NCI-H2107 (cell line): Measurements from ENCODE around the gene ARPP19.
"Not testable (repeated sequence)": the region's sequence is repeated elsewhere in the genome, so short reads cannot be mapped to it uniquely, and the experiment has no call there.

ENCODE experiments used
- DNase-seq: peaks from one replicate; lab custom pipeline; 2025; lab: John Stamatoyannopoulos, UW

The ARPP19 gene, protein sequence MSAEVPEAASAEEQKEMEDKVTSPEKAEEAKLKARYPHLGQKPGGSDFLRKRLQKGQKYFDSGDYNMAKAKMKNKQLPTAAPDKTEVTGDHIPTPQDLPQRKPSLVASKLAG

DNA sequence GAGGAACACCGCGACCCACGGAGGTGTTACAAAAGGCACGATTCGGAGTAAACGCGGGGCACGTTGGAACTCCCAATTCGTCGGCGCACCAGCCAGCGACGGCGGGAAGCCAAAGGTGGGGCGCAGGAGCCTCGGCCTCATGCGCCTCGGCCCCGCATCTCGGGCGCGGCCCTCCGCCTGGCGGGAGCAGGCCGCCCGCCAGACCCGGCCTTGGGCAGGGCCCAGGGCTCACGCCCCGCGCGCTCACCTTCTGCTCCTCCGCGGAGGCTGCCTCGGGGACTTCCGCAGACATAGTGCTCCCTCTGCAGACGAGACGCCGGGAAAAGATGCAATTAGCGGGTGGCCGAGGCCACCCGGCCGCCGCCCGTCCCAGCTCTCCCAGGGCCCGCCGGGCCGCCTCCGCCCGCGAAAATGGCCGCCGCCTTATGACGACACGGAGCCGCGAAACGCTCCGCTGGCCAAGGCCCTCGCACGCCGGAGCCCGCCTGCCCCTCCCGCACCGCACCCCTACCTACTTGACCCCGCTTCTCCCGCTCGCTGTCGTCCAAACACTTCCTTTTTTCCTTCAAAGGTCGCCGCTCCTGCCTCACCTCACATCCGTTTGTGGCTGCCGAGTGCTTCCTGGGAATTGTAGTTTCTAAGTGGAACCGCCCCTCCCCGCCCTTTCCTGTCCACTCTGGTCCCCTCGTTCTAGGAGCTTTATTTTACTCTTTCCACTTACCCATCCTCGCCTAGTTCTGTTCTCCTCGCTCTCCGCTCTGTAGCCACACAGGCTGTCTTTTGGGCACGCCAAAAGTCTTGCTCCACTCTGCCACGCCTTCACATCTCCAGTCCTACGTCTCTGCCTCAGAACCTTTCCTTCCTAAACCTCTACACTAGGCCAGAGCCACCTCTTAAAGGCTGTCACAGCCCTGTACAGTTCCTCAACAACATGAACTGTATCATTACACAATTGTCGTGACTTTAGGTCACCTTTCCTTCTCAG, at the start of gene ARPP19:
Gene ARPP19, minus strand, starts transcription at position 430 of the 985 bp plus-strand sequence. Its CDS starts 138 bp downstream, at position 292.
- peak; percentile 48 for DNase-seq

GRCh38 chr15:52617026-52617425, 48.2 kb upstream of the ARPP19 start:
- DNase-seq: no peak

GRCh38 chr15:52615302-52615701, 46.5 kb upstream of the ARPP19 start:
- no peak for DNase-seq

- no peak for DNase-seq
Measured at GRCh38 chr15:52609593-52609992, 40.8 kb upstream of the ARPP19 start.

DNA sequence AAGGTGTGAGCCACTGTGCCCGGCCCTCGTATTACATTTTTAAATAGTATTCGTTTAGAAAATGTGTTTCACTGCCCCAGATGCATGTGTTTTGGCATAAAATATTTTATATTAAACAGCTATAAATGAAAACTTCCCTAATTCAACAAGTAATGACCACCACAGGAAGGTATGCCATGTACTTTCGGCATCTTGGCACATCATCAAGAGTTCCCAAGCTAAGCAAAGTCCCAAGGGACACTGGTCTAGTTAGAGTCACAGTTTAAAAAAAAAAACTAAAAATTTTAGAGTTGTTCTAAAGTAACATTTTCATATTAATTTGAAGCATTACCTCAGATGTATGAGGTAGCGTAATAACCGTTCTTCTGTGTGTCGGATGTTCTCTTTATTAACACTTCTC, 15.6 kb upstream of the ARPP19 start:
- no peak for DNase-seq

DNA sequence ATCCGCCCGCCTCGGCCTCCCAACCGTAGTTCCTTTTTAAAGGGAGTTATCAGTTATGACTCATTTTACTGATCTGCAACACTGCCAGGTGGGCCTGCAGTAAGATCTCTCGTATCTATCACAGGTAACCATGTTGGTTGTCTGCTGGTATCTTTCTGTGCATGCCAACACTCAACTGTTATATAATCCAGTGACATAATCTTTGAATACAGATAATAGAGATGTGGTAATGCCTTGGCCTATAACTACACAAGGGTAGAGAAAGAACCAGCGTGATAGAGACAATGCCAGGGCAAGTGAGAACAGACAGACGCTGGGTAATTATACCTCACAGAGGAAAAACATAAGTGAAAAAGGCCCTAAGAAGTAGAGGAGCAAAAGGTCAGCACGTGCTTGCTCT, 11.0 kb upstream of the ARPP19 start:
- DNase-seq: no peak

DNA sequence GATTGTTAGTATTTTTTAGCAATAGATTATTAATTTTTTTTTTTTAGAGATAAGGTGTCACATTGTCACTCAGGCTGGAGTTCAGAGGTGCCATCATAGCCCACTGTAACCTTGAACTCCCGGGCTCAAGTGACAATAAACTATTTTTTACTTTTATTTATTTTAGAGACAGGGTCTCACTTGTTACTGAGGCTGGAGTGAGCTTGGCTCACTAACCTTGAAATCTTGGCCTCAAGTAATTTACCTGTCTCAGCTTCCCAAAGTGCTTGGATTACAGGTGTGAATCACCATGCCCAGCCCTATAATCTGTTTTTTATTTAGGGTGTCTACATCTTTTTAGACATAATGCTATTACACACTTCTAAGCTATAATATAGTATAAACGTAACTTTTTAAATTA, 7.9 kb upstream of the ARPP19 start:
- DNase-seq: no peak

- DNase-seq: not testable (repeated sequence)
Measured at GRCh38 chr15:52575573-52575972, 6.7 kb upstream of the ARPP19 start.

GRCh38 chr15:52575072-52575471, 6.2 kb upstream of the ARPP19 start:
- DNase-seq: no peak

GRCh38 chr15:52574623-52575022, 5.8 kb upstream of the ARPP19 start:
- not testable (repeated sequence) for DNase-seq

GRCh38 chr15:52567871-52568600, 794 bp downstream of the ARPP19 start:
- DNase-seq: no peak

DNA sequence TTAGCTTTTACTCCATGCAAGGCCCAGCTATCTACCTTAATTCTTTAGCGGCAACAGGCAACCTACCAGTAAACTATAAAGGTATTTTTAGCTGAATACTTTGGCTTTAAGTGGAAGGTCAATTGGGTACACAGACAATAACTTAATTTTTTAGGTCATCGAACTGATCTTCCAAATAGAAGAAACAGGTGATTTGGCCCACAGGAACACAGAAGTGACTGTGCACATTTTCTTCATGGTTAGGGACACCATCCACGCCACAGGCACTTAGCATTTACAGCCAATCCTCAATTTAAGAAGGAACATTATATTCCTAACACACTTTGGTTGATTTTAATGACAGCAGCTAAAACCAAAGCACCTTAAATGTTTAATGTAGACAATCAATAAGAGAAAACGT, 1.9 kb downstream of the ARPP19 start:
- DNase-seq: no peak

- not testable (repeated sequence) for DNase-seq
Measured at GRCh38 chr15:52565417-52566358, 3.1 kb downstream of the ARPP19 start.

DNA sequence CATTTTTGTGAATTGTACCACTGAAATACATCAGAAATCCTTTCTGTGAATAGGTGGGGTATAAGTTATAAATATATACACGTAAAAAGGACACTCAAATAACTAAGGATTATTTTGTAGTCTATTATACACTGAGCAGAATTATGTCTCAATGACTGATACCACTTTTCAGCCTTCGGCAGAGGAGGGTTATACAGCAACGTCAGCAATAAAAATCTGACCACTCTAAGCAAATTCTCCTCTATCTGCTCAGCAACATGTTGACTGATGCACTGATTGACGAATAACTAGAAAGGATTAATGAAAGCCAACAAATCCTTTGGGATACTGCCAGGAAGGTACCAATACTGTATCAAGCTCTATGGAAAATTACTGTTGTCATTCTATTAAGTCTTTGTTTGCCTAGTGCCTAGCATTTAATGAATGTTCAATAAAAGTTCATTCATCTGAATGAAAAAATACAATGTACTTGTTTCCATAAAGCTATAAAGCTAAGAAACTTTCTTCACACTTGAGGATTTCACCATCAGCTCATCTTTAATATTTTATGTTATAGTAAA, 5.2 kb downstream of the ARPP19 start:
- no peak for DNase-seq

DNA sequence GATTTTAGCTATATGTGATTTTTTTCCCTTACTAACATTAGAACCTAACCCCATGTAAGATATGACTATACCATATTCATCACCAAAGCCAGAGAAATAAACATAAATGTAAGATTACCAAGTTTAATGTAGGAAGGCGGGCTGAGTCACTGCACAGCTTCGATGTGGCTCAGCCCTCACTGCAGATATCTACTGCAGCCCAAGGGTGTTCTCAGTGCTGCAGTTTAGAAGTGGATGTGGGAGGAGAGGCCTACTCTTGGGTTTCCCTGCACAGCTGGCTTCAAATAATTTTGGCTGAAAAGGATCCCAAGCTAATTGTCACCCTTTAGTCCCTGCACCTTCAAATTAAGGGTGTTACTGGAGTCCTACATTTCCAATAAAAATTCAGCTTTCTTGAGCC, 9.3 kb downstream of the ARPP19 start:
- DNase-seq: no peak

GRCh38 chr15:52559022-52559421, 9.8 kb downstream of the ARPP19 start:
- no peak for DNase-seq

- no peak for DNase-seq
Measured at GRCh38 chr15:52558196-52558595, 10.6 kb downstream of the ARPP19 start.

DNA sequence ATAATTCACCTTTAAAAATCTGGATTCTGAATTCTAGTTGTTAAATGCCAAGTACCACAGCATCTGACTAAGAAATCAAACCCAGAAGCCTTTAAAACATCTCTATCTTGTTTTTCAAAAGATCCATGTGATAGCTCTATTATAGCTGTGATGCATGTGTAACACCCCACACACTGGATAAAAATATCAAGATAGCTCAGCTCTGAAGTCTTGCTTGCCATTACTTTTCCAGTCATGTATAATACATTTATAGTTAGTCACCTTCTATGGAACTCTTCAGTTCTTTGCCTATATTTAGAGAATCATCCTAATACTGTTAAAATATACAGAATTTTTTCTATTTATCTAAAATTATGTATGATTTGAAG, 11.6 kb downstream of the ARPP19 start:
- DNase-seq: no peak

DNA sequence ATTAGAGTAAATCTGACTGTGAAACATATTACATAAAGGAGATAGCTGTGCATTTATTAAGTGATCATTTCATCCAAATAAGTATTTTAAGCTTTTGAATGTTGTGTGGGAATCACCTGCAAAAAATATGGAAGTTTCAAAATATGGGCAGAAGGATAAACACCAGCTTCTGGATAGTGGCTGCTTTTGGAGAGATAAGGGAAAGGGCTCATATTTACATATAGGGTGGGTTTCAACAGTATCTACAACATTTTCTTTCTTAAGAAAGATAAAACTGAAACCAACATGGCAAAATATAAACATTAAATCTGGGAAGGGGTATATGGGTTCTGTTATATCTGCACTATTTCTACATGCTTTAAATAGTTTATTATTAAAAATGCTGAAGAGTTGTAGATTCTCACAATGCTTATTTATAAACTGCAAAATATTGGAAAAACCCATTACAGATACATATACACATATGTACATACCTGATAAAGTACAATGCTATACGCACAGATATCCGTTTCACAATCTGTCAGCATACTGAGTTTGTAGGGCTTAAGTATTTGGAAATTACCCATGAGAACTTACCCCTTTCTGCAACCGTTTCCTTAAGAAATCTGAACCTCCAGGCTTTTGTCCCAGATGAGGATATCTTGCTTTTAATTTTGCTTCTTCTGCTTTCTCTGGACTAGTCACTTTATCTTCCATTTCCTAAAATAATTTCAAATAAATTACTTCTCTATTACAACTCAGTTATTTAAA, 12.1 kb downstream of the ARPP19 start:
- no peak for DNase-seq

DNA sequence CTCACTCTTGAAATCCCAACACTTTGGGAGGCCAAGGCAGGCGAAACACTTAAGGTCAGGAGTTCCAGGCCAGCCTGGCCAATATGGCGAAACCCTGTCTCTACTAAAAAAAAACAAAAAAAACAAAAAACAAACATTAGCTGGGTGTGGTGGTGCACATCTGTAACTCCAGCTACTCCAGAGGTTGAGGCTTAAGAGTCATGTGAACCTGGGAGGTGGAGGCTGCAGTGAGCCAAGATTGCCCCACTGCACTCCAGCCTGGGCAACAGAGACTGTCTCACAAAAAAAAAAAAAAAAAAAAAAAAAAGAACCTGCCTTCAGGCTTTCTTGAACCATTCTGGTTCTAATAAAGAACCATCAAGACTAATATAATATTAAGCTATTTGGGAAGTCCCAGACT, 16.5 kb downstream of the ARPP19 start:
- no peak for DNase-seq

DNA sequence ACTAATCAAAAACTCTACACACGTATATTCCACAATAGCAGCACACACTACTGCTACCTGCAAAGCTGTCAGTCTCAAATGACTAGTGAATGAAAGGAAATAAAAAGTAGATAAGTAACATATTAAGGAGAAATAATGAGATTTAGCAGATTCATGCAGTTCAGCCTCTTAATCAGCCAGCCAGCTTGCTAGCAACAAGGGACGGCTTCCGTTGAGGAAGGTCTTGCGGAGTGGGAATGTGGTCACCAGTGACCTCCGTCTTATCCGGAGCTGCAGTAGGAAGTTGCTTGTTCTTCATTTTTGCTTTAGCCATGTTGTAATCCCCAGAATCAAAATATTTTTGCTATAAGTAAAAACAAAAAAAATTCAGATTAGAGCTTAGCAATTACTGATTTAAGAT, 17.1 kb downstream of the ARPP19 start:
- no peak for DNase-seq
